B cell (primary cell): ENCODE data around the gene ELOF1. TPM values are rescaled to one million over a fixed set of nuclear protein-coding genes. Genes with fewer than 3 reads are reported as not detected.

Experiments used
- ATAC-seq: fragments of 200-7000 bp; cut with Tn5 transposase; one replicate; pipeline ENCODE4 v1.10.0; 2021; ENCODE audit warnings: low read depth, mild to moderate bottlenecking, moderate number of reproducible peaks, moderate library complexity
- CTCF ChIA-PET: fragments of 350-600 bp; sonication (Branson Sonifier 250); formaldehyde crosslinking; loops from one replicate; lab custom pipeline; 2021; ENCODE audit warnings: antibody characterized with exemption, inconsistent platforms; lab: Charles Lee
- POLR2A ChIA-PET: fragments of 350-600 bp; sonication (Branson Sonifier 250); formaldehyde crosslinking; loops from one replicate; lab custom pipeline; 2021; ENCODE audit warnings: antibody characterized with exemption; lab: Charles Lee
- DNase-seq: peaks from one replicate; pipeline ENCODE4 v3.0.0; 2013
- H2AFZ ChIP-seq: 2 replicates; pipeline ENCODE4 v1.6.1; 2012; ENCODE audit warnings: mild to moderate bottlenecking, low read depth, low read length; ENCODE audit not compliant: insufficient read depth, poor library complexity, severe bottlenecking
- H3K27ac ChIP-seq, 2 donors: 1 replicate in 1 of 2; 2 replicates in 1 of 2; pipeline ENCODE4 v1.5.1; 2012 to 2013; ENCODE audit warnings: low read length in 2 of 2, mild to moderate bottlenecking in 2 of 2, moderate library complexity in 1 of 2
- H3K27me3 ChIP-seq, 4 experiments: fragments of 200-600 bp in 1 of 4; sonication (generic) in 1 of 4; replicated peaks in 1 of 4; 1 replicate in 2 of 4; 2 replicates in 2 of 4; pipeline versions ENCODE4 v1.6.1 to v1.7.0; 2013 to 2016; ENCODE audit warnings: low read length in 3 of 4, mild to moderate bottlenecking in 2 of 4, mixed read lengths in 1 of 4, moderate library complexity in 1 of 4; ENCODE audit not compliant: insufficient read depth in 4 of 4, control insufficient read depth in 3 of 4; ENCODE audit errors: control extremely low read depth in 1 of 4
- H3K36me3 ChIP-seq, 2 experiments: replicated peaks in 1 of 2; 1 replicate in 1 of 2; 2 replicates in 1 of 2; pipeline versions ENCODE4 v1.6.1 to v1.7.1; 2013; ENCODE audit warnings: low read length in 1 of 2; ENCODE audit not compliant: insufficient read depth in 2 of 2, control insufficient read depth in 1 of 2; ENCODE audit errors: control extremely low read depth in 1 of 2, extremely low read depth in 1 of 2
- H3K4me1 ChIP-seq, 2 donors: fragments of 200-600 bp in 1 of 2; sonication (generic) in 1 of 2; 1 replicate in 1 of 2; 2 replicates in 1 of 2; pipeline versions ENCODE4 v1.5.1 to v1.6.1; 2013 to 2017; ENCODE audit warnings: low read length in 2 of 2; ENCODE audit not compliant: control insufficient read depth in 2 of 2, insufficient read depth in 2 of 2
- H3K4me2 ChIP-seq: replicated peaks from 2 replicates; pipeline ENCODE3; 2012; ENCODE audit warnings: mild to moderate bottlenecking, low read depth, low read length; ENCODE audit not compliant: poor library complexity, severe bottlenecking
- H3K4me3 ChIP-seq, 5 experiments: fragments of 200-600 bp in 1 of 5; sonication (generic) in 1 of 5; 1 replicate in 3 of 5; 2 replicates in 2 of 5; pipeline versions ENCODE4 v1.5.1 to v1.7.0; 2011 to 2016; ENCODE audit warnings: low read length in 4 of 5, mild to moderate bottlenecking in 4 of 5, low read depth in 2 of 5, control low read depth in 1 of 5, moderate library complexity in 1 of 5; ENCODE audit not compliant: insufficient read depth in 1 of 5; ENCODE audit errors: control extremely low read depth in 1 of 5, extremely low read depth in 1 of 5
- H3K79me2 ChIP-seq: fragments of 200-600 bp; sonication (generic); one replicate; pipeline ENCODE4 v1.6.0; 2016; ENCODE audit warnings: low read length; ENCODE audit not compliant: control insufficient read depth, insufficient read depth
- H3K9ac ChIP-seq: fragments of 200-600 bp; sonication (generic); 2 replicates; pipeline ENCODE4 v1.6.1; 2017; ENCODE audit warnings: mild to moderate bottlenecking, low read length, moderate library complexity
- H3K9me3 ChIP-seq, 3 donors: one replicate each; pipeline versions ENCODE4 v1.6.1 to v1.7.1; 2013; ENCODE audit warnings: low read length in 2 of 3; ENCODE audit not compliant: control insufficient read depth in 2 of 3, insufficient read depth in 1 of 3; ENCODE audit errors: control extremely low read depth in 1 of 3
- H4K20me1 ChIP-seq: 2 replicates; pipeline ENCODE4 v1.6.0; 2012; ENCODE audit warnings: mild to moderate bottlenecking, low read length; ENCODE audit not compliant: insufficient read depth, control insufficient read depth, poor library complexity, severe bottlenecking
- H3K27ac Mint-ChIP-seq: one replicate; pipeline ENCODE4 v1.8.0; 2021; ENCODE audit warnings: mixed read lengths
- H3K27me3 Mint-ChIP-seq: one replicate; pipeline ENCODE4 v1.8.0; 2021; ENCODE audit warnings: mixed read lengths
- H3K4me1 Mint-ChIP-seq: one replicate; pipeline ENCODE4 v1.8.0; 2021; ENCODE audit warnings: mixed read lengths
- H3K4me3 Mint-ChIP-seq: one replicate; pipeline ENCODE4 v1.8.0; 2021; ENCODE audit warnings: mixed read lengths
- H3K9me3 Mint-ChIP-seq: one replicate; pipeline ENCODE4 v1.8.0; 2022; ENCODE audit warnings: mixed read lengths; ENCODE audit not compliant: insufficient read depth
- EZH2 ChIP-seq: IDR thresholded peaks from 2 replicates; pipeline ENCODE4 v1.6.1; 2012; ENCODE audit warnings: borderline replicate concordance, low read depth, mild to moderate bottlenecking, moderate library complexity, low read length; ENCODE audit not compliant: insufficient read depth, poor library complexity, severe bottlenecking
- WGBS: methylation state at CpG from one replicate; pipeline ENCODE4 v1.1.5; 2013; ENCODE audit warnings: missing lambda C conversion rate; ENCODE audit not compliant: insufficient coverage; 5-methylcytosine and 5-hydroxymethylcytosine counted together
- intact Hi-C: fragments of 100-400 bp; cut with micrococcal nuclease; formaldehyde crosslinking; loops from one replicate; pipeline ENCODE4 v1.10.0; 2022
- polyA plus RNA-seq: library from polyadenylated mRNA; depleted of rRNA; stranded (reverse); fragments of >200 nt; gene quantifications from 2 replicates; pipeline ENCODE4 v1.2.3, GENCODE V29; 2012
- total RNA-seq, 2 donors: library from RNA; stranded (reverse); fragments of 120-200 nt in 1 of 2; gene quantifications; 1 replicate in 1 of 2; 2 replicates in 1 of 2; pipeline versions ENCODE4 v1.2.3 to v1.2.4, GENCODE V29; 2013 to 2022
- TF ChIP-seq, protein P1 (sequence below): fragments of 200-600 bp; IDR thresholded peaks from one replicate; pipeline ENCODE4 v1.8.0; 2022; ENCODE audit warnings: antibody characterized with exemption, mild to moderate bottlenecking

ELOF1 gene
- total and polyA plus RNA-seq, 2 donors (not counting 1 experiment from before 2014, with no cell fraction given), result 69.5 to 76.2 TPM

DNA sequence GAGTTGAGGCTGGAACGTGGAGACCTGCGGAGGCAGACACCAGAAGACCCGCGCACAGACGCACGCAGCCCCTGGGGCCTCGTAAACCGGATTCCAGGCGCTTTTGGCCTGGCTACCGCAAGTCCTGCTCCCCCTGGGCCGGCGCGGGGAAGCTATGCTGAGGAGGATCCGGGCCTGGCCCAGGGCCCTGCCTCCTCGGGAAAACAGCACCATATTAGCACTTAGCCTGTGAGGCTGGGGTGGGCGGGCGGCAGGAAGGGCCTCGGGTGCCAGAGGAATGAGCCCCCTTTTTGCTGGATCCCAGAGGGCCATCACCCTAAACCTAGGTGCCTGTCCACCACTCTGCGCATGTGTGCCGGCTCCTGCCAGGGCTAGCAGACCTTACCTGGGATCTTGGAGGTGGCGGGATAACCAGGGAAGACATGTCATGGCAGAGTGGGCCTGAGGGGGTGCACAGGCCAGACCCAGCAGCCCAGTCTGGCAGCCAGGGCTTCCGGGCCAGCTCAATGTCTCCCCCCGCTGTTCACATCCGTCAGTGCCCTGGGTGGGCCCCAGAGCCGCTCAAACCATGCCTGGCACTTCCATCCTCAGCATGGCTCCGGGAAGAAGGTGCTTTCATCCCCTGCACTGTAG lies 7.3 kb downstream of the ELOF1 start:
- CTCF ChIA-PET, result no interaction called here
- H3K27me3 Mint-ChIP-seq, result no peaks in the 10 kb centered on the region
- no peak for DNase-seq
- 94% methylated on average over 24 of the region's 26 CpGs for WGBS
- TF ChIP-seq EZH2, result no peak
- TF ChIP-seq, protein P1, sequence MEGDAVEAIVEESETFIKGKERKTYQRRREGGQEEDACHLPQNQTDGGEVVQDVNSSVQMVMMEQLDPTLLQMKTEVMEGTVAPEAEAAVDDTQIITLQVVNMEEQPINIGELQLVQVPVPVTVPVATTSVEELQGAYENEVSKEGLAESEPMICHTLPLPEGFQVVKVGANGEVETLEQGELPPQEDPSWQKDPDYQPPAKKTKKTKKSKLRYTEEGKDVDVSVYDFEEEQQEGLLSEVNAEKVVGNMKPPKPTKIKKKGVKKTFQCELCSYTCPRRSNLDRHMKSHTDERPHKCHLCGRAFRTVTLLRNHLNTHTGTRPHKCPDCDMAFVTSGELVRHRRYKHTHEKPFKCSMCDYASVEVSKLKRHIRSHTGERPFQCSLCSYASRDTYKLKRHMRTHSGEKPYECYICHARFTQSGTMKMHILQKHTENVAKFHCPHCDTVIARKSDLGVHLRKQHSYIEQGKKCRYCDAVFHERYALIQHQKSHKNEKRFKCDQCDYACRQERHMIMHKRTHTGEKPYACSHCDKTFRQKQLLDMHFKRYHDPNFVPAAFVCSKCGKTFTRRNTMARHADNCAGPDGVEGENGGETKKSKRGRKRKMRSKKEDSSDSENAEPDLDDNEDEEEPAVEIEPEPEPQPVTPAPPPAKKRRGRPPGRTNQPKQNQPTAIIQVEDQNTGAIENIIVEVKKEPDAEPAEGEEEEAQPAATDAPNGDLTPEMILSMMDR, result no peak
- Histone ChIP-seq H2AFZ (no peak overlapping the region), H3K27me3 (no peaks in the 10 kb centered on the region), H3K79me2 (peaks cover 10% of the 10 kb centered on the region), H3K27ac (no peak overlapping the region), H3K9me3 (no peaks in the 10 kb centered on the region), H3K4me1 (peaks cover 22 to 39% of the 10 kb centered on the region in 2 donors), H3K4me2 (no peak overlapping the region), H3K9ac (no peak overlapping the region), H4K20me1 (peaks cover 31% of the 10 kb centered on the region), H3K36me3 (peaks cover 0 to 34% of the 10 kb centered on the region in 2 experiments), H3K4me3 (no peak overlapping the region)
- peaks cover 38% of the 10 kb centered on the region for H3K4me1 Mint-ChIP-seq
- H3K9me3 Mint-ChIP-seq, result no peaks in the 10 kb centered on the region
- POLR2A ChIA-PET, result interaction anchor here (0.6 kb wide), 1 partner anchor 40 kb away, joined by 4 read pairs; no protein-coding TSS in a partner anchor
- H3K27ac Mint-ChIP-seq, result no peak overlapping the region
- no peak for ATAC-seq
- H3K4me3 Mint-ChIP-seq, result no peak overlapping the region
- intact Hi-C loops, result no loop called here

DNA sequence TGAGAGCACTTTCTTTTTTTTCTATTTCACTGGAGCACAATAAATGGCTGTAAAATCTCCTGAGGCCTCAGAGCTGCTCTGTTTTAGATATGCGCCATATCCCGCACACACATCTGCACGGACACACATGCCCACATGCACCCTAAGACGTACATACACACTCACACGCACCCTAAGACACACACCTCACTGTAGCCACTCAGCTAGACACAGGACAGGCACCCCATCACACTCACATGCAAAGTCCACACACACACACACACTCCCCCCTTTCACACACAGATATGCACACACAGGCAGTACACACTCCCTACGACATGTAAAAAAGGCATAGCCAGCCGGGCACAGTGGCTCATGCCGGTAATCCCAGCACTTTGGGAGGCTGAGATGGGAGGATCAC lies 8.8 kb downstream of the ELOF1 start:
- intact Hi-C loops, result no loop called here
- Histone ChIP-seq H3K27ac (no peak overlapping the region), H3K27me3 (no peaks in the 10 kb centered on the region), H4K20me1 (peaks cover 17% of the 10 kb centered on the region), H3K9me3 (no peaks in the 10 kb centered on the region), H3K4me3 (no peak overlapping the region), H3K4me1 (peaks cover 19 to 33% of the 10 kb centered on the region in 2 donors), H3K36me3 (peaks cover 0 to 30% of the 10 kb centered on the region in 2 experiments), H3K9ac (no peak overlapping the region), H3K79me2 (no peaks in the 10 kb centered on the region), H3K4me2 (no peak overlapping the region), H2AFZ (no peak overlapping the region)
- ChIA-PET POLR2A (no interaction called here), CTCF (no interaction called here)
- TF ChIP-seq EZH2, result no peak
- TF ChIP-seq, protein P1, result no peak
- peaks cover 28% of the 10 kb centered on the region for H3K4me1 Mint-ChIP-seq
- H3K27me3 Mint-ChIP-seq, result no peaks in the 10 kb centered on the region
- DNase-seq (no peak), ATAC-seq (no peak)
- H3K9me3 Mint-ChIP-seq, result no peaks in the 10 kb centered on the region
- 96% methylated on average over 7 of the region's 8 CpGs for WGBS
- H3K27ac Mint-ChIP-seq, result peak overlapping the region; percentile 26
- H3K4me3 Mint-ChIP-seq, result no peak overlapping the region
